ENCODE data around the gene ADGRA1. TPM values are rescaled to one million over a fixed set of nuclear protein-coding genes. Genes with fewer than 3 reads are reported as not detected.

The ADGRA1 gene
- total and polyA plus RNA-seq, 4 experiments from 2014 or later: not detected

DNA sequence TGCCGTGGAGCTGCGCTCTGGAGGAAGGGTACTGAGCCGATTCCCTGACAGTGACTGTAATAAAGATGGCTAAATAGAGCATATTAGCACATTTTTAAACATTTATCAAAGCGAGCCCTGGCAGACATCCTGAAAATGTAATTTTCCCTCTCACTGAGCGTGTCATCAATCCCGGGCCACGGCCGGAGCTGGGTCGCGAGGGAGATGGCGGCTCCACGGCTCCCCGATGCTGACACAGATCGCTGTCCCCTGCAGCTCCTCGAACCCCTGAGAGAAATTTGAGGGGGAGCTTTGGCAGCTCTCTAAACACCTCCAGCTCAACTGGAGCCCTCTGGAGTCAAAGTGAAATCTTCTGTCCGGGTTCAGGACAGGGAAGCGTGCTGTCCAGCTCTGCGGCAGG lies 44.9 kb upstream of the ADGRA1 start:
- ChIA-PET CTCF (ENCODE audit: partially characterized antibody) (no interaction called here), POLR2A (ENCODE audit: partially characterized antibody) (no interaction called here)
- Histone ChIP-seq H3K36me3 (ENCODE audit: insufficient read depth, low read length) (no peaks in the 10 kb centered on the region), H3K27ac (ENCODE audit: low read depth, low read length) (no peak overlapping the region), H3K9me3 (ENCODE audit: control insufficient read depth in 1 of 2, low read length in 2 of 2) (no peaks in the 10 kb centered on the region), H3K4me3 (ENCODE audit: low read length in 2 of 2) (no peak overlapping the region), H3K27me3 (ENCODE audit: insufficient read depth, low read length) (no peaks in the 10 kb centered on the region), H3K4me1 (ENCODE audit: insufficient read depth, low read length) (no peaks in the 10 kb centered on the region)
- no peak overlapping the region for H3K4me3 Mint-ChIP-seq
- no peaks in the 10 kb centered on the region for H3K4me1 Mint-ChIP-seq
- H3K36me3 Mint-ChIP-seq: no peaks in the 10 kb centered on the region
- H3K9me3 Mint-ChIP-seq: no peaks in the 10 kb centered on the region
- no peak overlapping the region for H3K27ac Mint-ChIP-seq
- DNase-seq: no peak
- intact Hi-C loops (cut with micrococcal nuclease): no loop called here
- H3K27me3 Mint-ChIP-seq: peaks cover 0 to 3% of the 10 kb centered on the region in 2 donors

DNA sequence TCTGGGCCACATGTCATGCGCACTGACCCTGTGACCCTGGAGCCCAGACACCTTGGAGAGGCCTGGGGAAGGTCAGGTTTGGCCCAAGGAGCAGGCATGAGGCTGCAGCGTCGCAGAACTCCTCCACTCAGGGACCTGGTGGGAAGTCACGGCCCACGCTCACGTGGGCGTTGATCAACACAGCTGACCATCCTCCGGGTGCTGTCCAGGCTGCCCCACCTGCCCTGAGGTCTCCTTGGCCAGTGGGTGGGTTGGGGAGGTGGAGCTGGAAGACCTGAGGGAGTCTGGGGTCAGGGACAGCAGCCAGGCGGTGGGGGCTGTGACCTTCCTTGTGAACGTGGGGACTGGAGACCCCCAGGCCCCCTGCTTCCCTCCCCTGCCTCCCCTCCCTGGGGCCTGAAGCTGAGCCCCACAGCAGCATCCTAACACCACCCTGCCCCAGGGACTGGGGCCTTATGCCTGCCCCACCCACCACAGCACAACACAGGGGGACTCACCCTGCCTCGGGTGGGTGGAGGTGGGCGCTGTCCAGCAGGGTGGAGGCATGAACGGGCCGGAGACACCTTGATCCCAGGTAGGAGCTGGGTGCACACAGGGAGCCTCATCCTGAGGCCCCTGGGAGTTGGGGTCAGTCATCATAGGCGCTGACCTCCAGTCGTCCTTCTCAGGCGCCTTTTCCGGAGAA lies 44.0 kb upstream of the ADGRA1 start:
- Histone ChIP-seq H3K27me3 (ENCODE audit: insufficient read depth, low read length) (no peaks in the 10 kb centered on the region), H3K4me3 (ENCODE audit: low read length in 2 of 2) (no peak overlapping the region), H3K4me1 (ENCODE audit: insufficient read depth, low read length) (no peaks in the 10 kb centered on the region), H3K9me3 (ENCODE audit: control insufficient read depth in 1 of 2, low read length in 2 of 2) (no peaks in the 10 kb centered on the region), H3K27ac (ENCODE audit: low read depth, low read length) (no peak overlapping the region), H3K36me3 (ENCODE audit: insufficient read depth, low read length) (no peaks in the 10 kb centered on the region)
- no peak overlapping the region for H3K27ac Mint-ChIP-seq
- H3K36me3 Mint-ChIP-seq: no peaks in the 10 kb centered on the region
- ChIA-PET POLR2A (ENCODE audit: partially characterized antibody) (no interaction called here), CTCF (ENCODE audit: partially characterized antibody) (no interaction called here)
- DNase-seq: no peak
- peaks cover 0 to 2% of the 10 kb centered on the region in 2 donors for H3K27me3 Mint-ChIP-seq
- H3K4me3 Mint-ChIP-seq: no peak overlapping the region
- no peaks in the 10 kb centered on the region for H3K9me3 Mint-ChIP-seq
- no peaks in the 10 kb centered on the region for H3K4me1 Mint-ChIP-seq
- intact Hi-C loops (cut with micrococcal nuclease): no loop called here

DNA sequence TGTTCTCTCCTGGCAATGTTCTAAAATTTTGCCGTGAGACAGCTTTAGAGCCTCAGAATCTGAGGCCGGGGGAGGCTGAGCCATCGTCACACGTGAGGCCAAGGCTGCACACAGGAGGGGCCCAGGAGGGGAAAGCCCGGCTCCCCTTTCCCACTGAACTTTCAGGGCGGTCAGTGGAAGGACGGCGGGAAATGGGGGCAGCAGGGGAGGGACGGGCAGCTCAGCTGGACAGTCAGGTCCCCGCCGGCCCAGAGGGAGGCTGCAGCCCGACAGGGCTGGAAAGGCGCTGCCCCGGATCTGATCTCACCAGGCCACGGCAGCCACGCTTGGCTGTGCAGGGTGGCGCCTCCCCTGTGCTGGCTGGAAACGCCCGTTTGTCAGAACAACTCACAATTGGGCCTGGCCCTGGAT lies 43.3 kb upstream of the ADGRA1 start:
- Histone ChIP-seq H3K4me3 (ENCODE audit: low read length in 2 of 2) (no peak overlapping the region), H3K4me1 (ENCODE audit: insufficient read depth, low read length) (no peaks in the 10 kb centered on the region), H3K27me3 (ENCODE audit: insufficient read depth, low read length) (no peaks in the 10 kb centered on the region), H3K27ac (ENCODE audit: low read depth, low read length) (no peak overlapping the region), H3K9me3 (ENCODE audit: control insufficient read depth in 1 of 2, low read length in 2 of 2) (no peaks in the 10 kb centered on the region), H3K36me3 (ENCODE audit: insufficient read depth, low read length) (no peaks in the 10 kb centered on the region)
- intact Hi-C loops (cut with micrococcal nuclease): no loop called here
- H3K9me3 Mint-ChIP-seq: no peaks in the 10 kb centered on the region
- H3K4me1 Mint-ChIP-seq: no peaks in the 10 kb centered on the region
- ChIA-PET CTCF (ENCODE audit: partially characterized antibody) (no interaction called here), POLR2A (ENCODE audit: partially characterized antibody) (no interaction called here)
- no peak for DNase-seq
- H3K27me3 Mint-ChIP-seq: peaks cover 0 to 2% of the 10 kb centered on the region in 2 donors
- H3K27ac Mint-ChIP-seq: no peak overlapping the region
- no peak overlapping the region for H3K4me3 Mint-ChIP-seq
- no peaks in the 10 kb centered on the region for H3K36me3 Mint-ChIP-seq

DNA sequence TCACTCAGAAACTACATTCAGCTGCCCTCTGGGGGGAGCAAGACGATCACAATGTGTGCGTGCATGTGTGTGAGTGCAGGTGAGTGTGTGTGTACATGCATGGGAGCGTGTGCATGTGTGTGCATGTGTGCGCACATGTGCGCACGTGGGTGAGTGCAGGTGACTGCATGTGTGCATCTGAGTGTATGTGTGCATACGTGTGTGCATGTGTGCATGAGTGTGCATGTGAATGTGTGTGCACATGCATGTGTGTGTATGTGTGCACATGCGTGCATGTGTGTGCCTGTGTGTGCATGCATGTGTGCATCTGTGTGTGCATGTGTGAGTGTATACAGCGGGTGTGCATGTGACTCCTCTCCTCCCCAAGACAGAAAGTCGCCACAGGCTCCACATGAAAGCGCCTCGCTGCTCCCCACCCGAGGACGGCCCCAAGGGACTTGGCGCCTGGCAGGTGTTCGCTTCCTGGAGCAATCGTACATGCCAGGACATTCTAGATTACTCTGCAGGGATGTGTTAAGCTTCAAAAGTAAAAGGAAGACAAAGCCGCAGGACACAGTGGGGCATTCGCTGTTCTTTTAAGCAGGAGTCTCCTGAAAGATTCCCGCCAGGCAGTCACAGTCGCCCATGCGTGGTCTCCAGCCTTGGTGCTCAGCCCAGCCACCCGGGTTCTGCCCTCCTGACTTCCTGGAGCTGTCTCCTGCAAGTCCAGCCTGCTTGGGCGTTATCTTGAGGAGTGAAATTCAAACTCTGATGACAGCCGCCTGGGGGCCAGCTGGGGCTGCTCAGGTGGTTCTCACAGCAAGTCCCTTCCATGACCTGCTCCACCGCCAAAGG lies 42.0 kb upstream of the ADGRA1 start:
- Mint-ChIP-seq H3K27ac (no peak overlapping the region), H3K4me3 (no peak overlapping the region), H3K36me3 (no peaks in the 10 kb centered on the region), H3K4me1 (no peaks in the 10 kb centered on the region), H3K27me3 (peaks cover 0 to 2% of the 10 kb centered on the region in 2 donors), H3K9me3 (no peaks in the 10 kb centered on the region)
- POLR2A ChIA-PET (ENCODE audit: partially characterized antibody): no interaction called here
- Histone ChIP-seq H3K4me3 (ENCODE audit: low read length in 2 of 2) (no peak overlapping the region), H3K36me3 (ENCODE audit: insufficient read depth, low read length) (no peaks in the 10 kb centered on the region), H3K27me3 (ENCODE audit: insufficient read depth, low read length) (no peaks in the 10 kb centered on the region), H3K9me3 (ENCODE audit: control insufficient read depth in 1 of 2, low read length in 2 of 2) (no peaks in the 10 kb centered on the region), H3K4me1 (ENCODE audit: insufficient read depth, low read length) (no peaks in the 10 kb centered on the region), H3K27ac (ENCODE audit: low read depth, low read length) (no peak overlapping the region)
- no peak for DNase-seq
- CTCF ChIA-PET (ENCODE audit: partially characterized antibody): no interaction called here
- intact Hi-C loops (cut with micrococcal nuclease): no loop called here

DNA sequence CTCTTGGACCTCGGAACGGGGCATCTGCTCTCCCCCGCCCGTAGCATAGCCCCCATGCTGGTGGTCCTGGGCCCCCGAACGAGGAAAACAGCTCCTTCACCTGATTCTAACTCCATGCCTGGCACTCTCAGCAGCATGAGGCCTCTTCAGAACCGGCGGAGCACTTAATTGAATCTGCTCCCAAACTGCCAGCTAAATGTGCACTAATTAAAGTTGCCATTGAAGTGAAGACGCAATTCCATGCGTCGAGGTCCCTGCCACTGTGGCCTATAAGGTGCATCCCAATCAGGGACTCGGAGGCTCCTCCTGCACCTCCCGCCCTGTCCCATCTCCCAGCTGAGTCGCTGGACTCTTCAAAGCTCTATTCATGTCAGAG lies 41.3 kb upstream of the ADGRA1 start:
- Mint-ChIP-seq H3K9me3 (no peaks in the 10 kb centered on the region), H3K4me1 (no peaks in the 10 kb centered on the region), H3K4me3 (no peak overlapping the region), H3K27ac (no peak overlapping the region), H3K36me3 (no peaks in the 10 kb centered on the region), H3K27me3 (peaks cover 0 to 2% of the 10 kb centered on the region in 2 donors)
- ChIA-PET CTCF (ENCODE audit: partially characterized antibody) (no interaction called here), POLR2A (ENCODE audit: partially characterized antibody) (no interaction called here)
- no peaks in the 10 kb centered on the region for H3K36me3 ChIP-seq (ENCODE audit: insufficient read depth, low read length)
- no peaks in the 10 kb centered on the region for H3K27me3 ChIP-seq (ENCODE audit: insufficient read depth, low read length)
- no peak overlapping the region for H3K4me3 ChIP-seq (ENCODE audit: low read length in 2 of 2)
- DNase-seq: no peak
- no peaks in the 10 kb centered on the region for H3K9me3 ChIP-seq (ENCODE audit: control insufficient read depth in 1 of 2, low read length in 2 of 2)
- intact Hi-C loops (cut with micrococcal nuclease): no loop called here
- H3K27ac ChIP-seq (ENCODE audit: low read depth, low read length): no peak overlapping the region
- H3K4me1 ChIP-seq (ENCODE audit: insufficient read depth, low read length): no peaks in the 10 kb centered on the region

DNA sequence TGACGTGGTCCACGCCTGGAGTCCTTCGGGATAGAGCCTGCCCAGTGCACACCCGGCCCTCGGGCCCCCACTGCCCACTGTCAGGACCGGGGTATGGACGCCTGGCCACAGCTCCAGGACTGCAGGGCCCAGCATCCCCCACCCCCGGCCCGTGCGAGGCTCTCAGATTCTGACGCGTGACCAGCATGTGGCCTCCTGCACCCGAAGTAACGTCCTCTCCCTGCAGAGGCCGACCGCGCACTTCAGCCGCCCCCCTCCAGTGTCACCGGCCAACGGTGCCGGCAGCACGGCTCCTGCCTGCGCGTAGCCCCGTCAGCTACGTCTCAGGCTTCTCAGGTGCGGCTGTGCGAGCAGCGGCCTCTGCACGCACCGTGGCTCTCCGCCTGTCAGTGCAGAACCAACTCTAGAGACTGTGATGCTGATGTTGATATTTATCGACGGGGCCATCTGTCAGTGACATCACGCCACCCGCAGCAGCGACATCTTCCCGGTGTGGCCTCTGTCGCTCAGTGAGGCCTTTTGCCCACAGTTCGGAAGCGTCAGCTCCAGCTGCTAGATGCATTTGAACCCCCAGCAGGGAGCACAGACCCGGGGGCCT lies 40.1 kb upstream of the ADGRA1 start:
- Histone ChIP-seq H3K4me1 (ENCODE audit: insufficient read depth, low read length) (no peaks in the 10 kb centered on the region), H3K36me3 (ENCODE audit: insufficient read depth, low read length) (no peaks in the 10 kb centered on the region), H3K27ac (ENCODE audit: low read depth, low read length) (no peak overlapping the region), H3K27me3 (ENCODE audit: insufficient read depth, low read length) (no peaks in the 10 kb centered on the region), H3K9me3 (ENCODE audit: control insufficient read depth in 1 of 2, low read length in 2 of 2) (no peaks in the 10 kb centered on the region), H3K4me3 (ENCODE audit: low read length in 2 of 2) (no peak overlapping the region)
- Mint-ChIP-seq H3K27me3 (peaks cover 0 to 2% of the 10 kb centered on the region in 2 donors), H3K36me3 (no peaks in the 10 kb centered on the region), H3K4me1 (no peaks in the 10 kb centered on the region), H3K9me3 (no peaks in the 10 kb centered on the region), H3K27ac (no peak overlapping the region), H3K4me3 (no peak overlapping the region)
- DNase-seq: no peak
- intact Hi-C loops (cut with micrococcal nuclease): no loop called here
- CTCF ChIA-PET (ENCODE audit: partially characterized antibody): no interaction called here
- POLR2A ChIA-PET (ENCODE audit: partially characterized antibody): no interaction called here

DNA sequence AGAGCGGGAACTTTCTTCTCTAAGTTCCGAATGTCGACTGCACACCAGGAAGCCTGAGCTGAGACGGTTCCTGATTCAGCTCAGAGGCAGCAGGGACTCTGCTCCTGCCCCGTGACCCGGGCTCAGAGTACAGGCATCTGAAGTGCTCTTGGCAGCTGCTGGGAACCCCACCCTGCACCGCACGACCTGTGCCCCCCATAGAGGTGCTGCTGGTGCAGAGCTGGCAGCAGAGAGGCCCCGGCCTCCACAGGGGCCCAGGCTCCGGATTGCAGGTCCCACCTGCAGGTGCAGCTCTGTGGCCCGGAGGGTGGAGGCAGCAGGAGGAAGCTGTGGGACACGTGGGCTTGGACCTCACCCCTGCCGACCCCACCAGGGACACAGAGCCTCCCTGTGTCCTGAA lies 39.5 kb upstream of the ADGRA1 start:
- H3K27ac ChIP-seq (ENCODE audit: low read depth, low read length): no peak overlapping the region
- Mint-ChIP-seq H3K27ac (no peak overlapping the region), H3K9me3 (no peaks in the 10 kb centered on the region), H3K27me3 (peaks cover 0 to 2% of the 10 kb centered on the region in 2 donors), H3K4me1 (no peaks in the 10 kb centered on the region), H3K36me3 (no peaks in the 10 kb centered on the region), H3K4me3 (no peak overlapping the region)
- intact Hi-C loops (cut with micrococcal nuclease): no loop called here
- ChIA-PET CTCF (ENCODE audit: partially characterized antibody) (no interaction called here), POLR2A (ENCODE audit: partially characterized antibody) (no interaction called here)
- H3K9me3 ChIP-seq (ENCODE audit: control insufficient read depth in 1 of 2, low read length in 2 of 2): no peaks in the 10 kb centered on the region
- H3K4me1 ChIP-seq (ENCODE audit: insufficient read depth, low read length): no peaks in the 10 kb centered on the region
- no peaks in the 10 kb centered on the region for H3K36me3 ChIP-seq (ENCODE audit: insufficient read depth, low read length)
- H3K4me3 ChIP-seq (ENCODE audit: low read length in 2 of 2): no peak overlapping the region
- no peaks in the 10 kb centered on the region for H3K27me3 ChIP-seq (ENCODE audit: insufficient read depth, low read length)
- no peak for DNase-seq

Measured in CD4-positive, alpha-beta memory T cell (primary cell).